Measurements from ENCODE around the gene CDC42EP2.

- TF ChIP-seq CTCF (IDR thresholded peaks at IDR 0.05) (no peak), USF2 (IDR thresholded peaks at IDR 0.05; ENCODE audit: borderline replicate concordance, low read depth, low read length) (no peak), SIN3A (IDR thresholded peaks at IDR 0.05; ENCODE audit: borderline replicate concordance, low read depth, low read length) (no peak), MXI1 (IDR thresholded peaks at IDR 0.05; ENCODE audit: low read depth, low read length) (no peak), YY1 (IDR thresholded peaks at IDR 0.05; ENCODE audit: low read depth) (no peak), FOSL2 (IDR thresholded peaks at IDR 0.05; ENCODE audit: borderline replicate concordance, low read depth) (no peak), PBX3 (IDR thresholded peaks at IDR 0.05) (no peak), EZH2phosphoT487 (IDR thresholded peaks at IDR 0.05; ENCODE audit: borderline replicate concordance, low read depth) (no peak), GATA2 (CRISPR knock-in tag; IDR thresholded peaks at IDR 0.05) (no peak)
These were observed 36.9 kb upstream of the CDC42EP2 start for GRCh38 chr11:65277631-65278277.
